NCI-H2029 treated with DMSO at 0.1 percent for 48 hours (cell line): ENCODE data around the gene VWA3B.

Experiments used
- DNase-seq: peaks from one replicate; lab custom pipeline; 2025; lab: John Stamatoyannopoulos, UW

The VWA3B gene

GRCh38 chr2:98341241-98341640 is 254.3 kb downstream of the VWA3B start:
- no peak for DNase-seq

- DNase-seq: no peak
Observed at GRCh38 chr2:98343285-98343684, 256.3 kb downstream of the VWA3B start.

- DNase-seq: no peak
Observed at GRCh38 chr2:98346311-98347236, 259.6 kb downstream of the VWA3B start, which contains the start of gene CNGA3. Gene CNGA3 (plus strand): TSS chr2:98346456. CDS start chr2:98369976, 23,520 bp downstream.

GRCh38 chr2:98347298-98348065 is 260.5 kb downstream of the VWA3B start:
- no peak for DNase-seq

GRCh38 chr2:98348066-98348561 is 261.1 kb downstream of the VWA3B start:
- no peak for DNase-seq

GRCh38 chr2:98350411-98350810 is 263.4 kb downstream of the VWA3B start:
- no peak for DNase-seq

GRCh38 chr2:98355881-98356280 is 268.9 kb downstream of the VWA3B start:
- no peak for DNase-seq

GRCh38 chr2:98356729-98357128 is 269.8 kb downstream of the VWA3B start:
- DNase-seq: peak; percentile 26

- no peak for DNase-seq
Observed at GRCh38 chr2:98357849-98358248, 270.9 kb downstream of the VWA3B start.

- DNase-seq: no peak
Observed at GRCh38 chr2:98359986-98360385, 273.0 kb downstream of the VWA3B start.
